Activated CD4-positive, alpha-beta T cell treated with anti-CD3 and anti-CD28 coated beads, Interleukin-2, amount 10 ng/mL, durations not matched to agents 24 days and 14 days (primary cell): Measurements from ENCODE around the gene RNFT1. TPM values are rescaled to one million over a fixed set of nuclear protein-coding genes. Genes with fewer than 3 reads are reported as not detected.
"Not testable (repeated sequence)": the region's sequence is repeated elsewhere in the genome, so short reads cannot be mapped to it uniquely, and the experiment has no call there.

ENCODE experiments used
- DNase-seq: peaks from one replicate; pipeline ENCODE4 v3.0.0; 2022
- H3K27ac Mint-ChIP-seq: one replicate; pipeline ENCODE4 v1.8.0; 2022; ENCODE audit warnings: mild to moderate bottlenecking, mixed read lengths
- H3K27me3 Mint-ChIP-seq: one replicate; pipeline ENCODE4 v1.8.0; 2022; ENCODE audit warnings: mixed read lengths
- H3K36me3 Mint-ChIP-seq: one replicate; pipeline ENCODE4 v1.8.0; 2022; ENCODE audit warnings: low read depth, mild to moderate bottlenecking, mixed read lengths
- H3K4me1 Mint-ChIP-seq: one replicate; pipeline ENCODE4 v1.8.0; 2021; ENCODE audit warnings: mixed read lengths
- H3K4me3 Mint-ChIP-seq: one replicate; pipeline ENCODE4 v1.8.0; 2022; ENCODE audit warnings: mild to moderate bottlenecking, moderate library complexity, mixed read lengths
- H3K9me3 Mint-ChIP-seq: one replicate; pipeline ENCODE4 v1.8.0; 2021; ENCODE audit warnings: mixed read lengths
- intact Hi-C: fragments of 100-400 bp; cut with micrococcal nuclease; formaldehyde crosslinking; loops from one replicate; pipeline ENCODE4 v1.15.1; 2023
- total RNA-seq: library from RNA; stranded (reverse); gene quantifications from 2 replicates; pipeline ENCODE4 v1.2.3, GENCODE V29; 2022

RNFT1 gene
- total RNA-seq, 1 donor from 2014 or later = 34.3 TPM

GRCh38 chr17:59959574-59959973 is 5.0 kb downstream of the RNFT1 start:
- not testable (repeated sequence) for H3K27me3 Mint-ChIP-seq

GRCh38 chr17:59954856-59955255 is 9.7 kb downstream of the RNFT1 start:
- intact Hi-C loops = no loop called here
- no peak for DNase-seq
- Mint-ChIP-seq H3K27ac (no peak overlapping the region), H3K36me3 (peaks cover 59% of the 10 kb centered on the region), H3K27me3 (no peaks in the 10 kb centered on the region), H3K4me3 (no peak overlapping the region), H3K4me1 (peaks cover 10% of the 10 kb centered on the region), H3K9me3 (no peaks in the 10 kb centered on the region)

More at GRCh38 chr17:59959574-59959973, 5.0 kb downstream of the RNFT1 start:
- H3K4me3 Mint-ChIP-seq, intact Hi-C loops, H3K27ac Mint-ChIP-seq, DNase-seq, H3K9me3 Mint-ChIP-seq: not testable (repeated sequence)
- Mint-ChIP-seq H3K4me1 (peaks cover 25% of the 10 kb centered on the region), H3K36me3 (peaks cover 45% of the 10 kb centered on the region)

GRCh38 chr17:59950049-59950448 is 14.5 kb downstream of the RNFT1 start:
- intact Hi-C loops = no loop called here
- Mint-ChIP-seq H3K36me3 (peaks cover 47% of the 10 kb centered on the region), H3K27ac (no peak overlapping the region), H3K27me3 (no peaks in the 10 kb centered on the region), H3K4me3 (no peak overlapping the region), H3K9me3 (no peaks in the 10 kb centered on the region), H3K4me1 (peaks cover 7% of the 10 kb centered on the region)
- DNase-seq = no peak

GRCh38 chr17:59947310-59947709 is 17.2 kb downstream of the RNFT1 start:
- DNase-seq, H3K4me1 Mint-ChIP-seq, H3K9me3 Mint-ChIP-seq, intact Hi-C loops, H3K4me3 Mint-ChIP-seq, H3K27me3 Mint-ChIP-seq: not testable (repeated sequence)
- H3K36me3 Mint-ChIP-seq = peaks cover 52% of the 10 kb centered on the region
- H3K27ac Mint-ChIP-seq = peak overlapping the region; percentile 9

GRCh38 chr17:59946433-59946832 is 18.1 kb downstream of the RNFT1 start:
- H3K27me3 Mint-ChIP-seq, intact Hi-C loops, H3K27ac Mint-ChIP-seq, DNase-seq, H3K4me3 Mint-ChIP-seq, H3K9me3 Mint-ChIP-seq: not testable (repeated sequence)
- peaks cover 13% of the 10 kb centered on the region for H3K4me1 Mint-ChIP-seq
- peaks cover 54% of the 10 kb centered on the region for H3K36me3 Mint-ChIP-seq

GRCh38 chr17:59941131-59941530 is 23.4 kb downstream of the RNFT1 start:
- Mint-ChIP-seq H3K4me1 (peaks cover 32% of the 10 kb centered on the region), H3K27me3 (no peaks in the 10 kb centered on the region), H3K36me3 (peaks cover 66% of the 10 kb centered on the region), H3K4me3 (peak overlapping the region; percentile 35), H3K27ac (peak overlapping the region; percentile 89), H3K9me3 (no peaks in the 10 kb centered on the region)
- DNase-seq = no peak
- intact Hi-C loops = loop anchor here (1.0 kb wide), 1 partner anchor 23 kb away; the partner anchor contains the start of gene RNFT1

- H3K4me1 Mint-ChIP-seq = peaks cover 29% of the 10 kb centered on the region
- peak; percentile 73 for DNase-seq
- H3K9me3 Mint-ChIP-seq, H3K27me3 Mint-ChIP-seq: not testable (repeated sequence)
- peak overlapping the region; percentile 15 for H3K4me3 Mint-ChIP-seq
- intact Hi-C loops = loop anchor here (1.0 kb wide), 1 partner anchor 24 kb away; the partner anchor contains the start of gene RNFT1
- H3K27ac Mint-ChIP-seq = peak overlapping the region; percentile 89
- H3K36me3 Mint-ChIP-seq = peaks cover 66% of the 10 kb centered on the region
Observed at GRCh38 chr17:59940697-59941096, 23.8 kb downstream of the RNFT1 start.

- H3K9me3 Mint-ChIP-seq, H3K4me3 Mint-ChIP-seq, intact Hi-C loops, H3K27me3 Mint-ChIP-seq, DNase-seq, H3K4me1 Mint-ChIP-seq: not testable (repeated sequence)
- Mint-ChIP-seq H3K36me3 (peaks cover 76% of the 10 kb centered on the region), H3K27ac (peak overlapping the region; percentile 26)
Observed at GRCh38 chr17:59933317-59933716, 31.2 kb downstream of the RNFT1 start.

GRCh38 chr17:59930768-59931167 is 33.8 kb downstream of the RNFT1 start:
- H3K9me3 Mint-ChIP-seq, intact Hi-C loops, DNase-seq, H3K27ac Mint-ChIP-seq, H3K27me3 Mint-ChIP-seq, H3K4me1 Mint-ChIP-seq, H3K4me3 Mint-ChIP-seq: not testable (repeated sequence)
- H3K36me3 Mint-ChIP-seq = peaks cover 68% of the 10 kb centered on the region

- H3K27ac Mint-ChIP-seq, H3K9me3 Mint-ChIP-seq, DNase-seq, intact Hi-C loops, H3K4me3 Mint-ChIP-seq, H3K4me1 Mint-ChIP-seq, H3K27me3 Mint-ChIP-seq: not testable (repeated sequence)
- peaks cover 70% of the 10 kb centered on the region for H3K36me3 Mint-ChIP-seq
Observed at GRCh38 chr17:59930121-59930520, 34.4 kb downstream of the RNFT1 start.

GRCh38 chr17:59920637-59921036 is 43.9 kb downstream of the RNFT1 start:
- H3K9me3 Mint-ChIP-seq, H3K27ac Mint-ChIP-seq, H3K4me3 Mint-ChIP-seq, intact Hi-C loops, DNase-seq, H3K27me3 Mint-ChIP-seq, H3K4me1 Mint-ChIP-seq: not testable (repeated sequence)
- peaks cover 45% of the 10 kb centered on the region for H3K36me3 Mint-ChIP-seq

- intact Hi-C loops = no loop called here
- Mint-ChIP-seq H3K9me3 (no peaks in the 10 kb centered on the region), H3K36me3 (peaks cover 43% of the 10 kb centered on the region), H3K4me1 (no peaks in the 10 kb centered on the region), H3K27me3 (no peaks in the 10 kb centered on the region), H3K4me3 (no peak overlapping the region), H3K27ac (no peak overlapping the region)
- DNase-seq = no peak
Observed at GRCh38 chr17:59916446-59916845, 48.1 kb downstream of the RNFT1 start.

- peaks cover 38% of the 10 kb centered on the region for H3K36me3 Mint-ChIP-seq
- H3K4me1 Mint-ChIP-seq = peaks cover 2% of the 10 kb centered on the region
Observed at GRCh38 chr17:59914274-59914854, 50.2 kb downstream of the RNFT1 start.

GRCh38 chr17:59907467-59907866 is 57.1 kb downstream of the RNFT1 start:
- no peaks in the 10 kb centered on the region for H3K9me3 Mint-ChIP-seq
- DNase-seq = no peak
- peaks cover 17% of the 10 kb centered on the region for H3K4me1 Mint-ChIP-seq
- intact Hi-C loops = no loop called here
- peaks cover 21% of the 10 kb centered on the region for H3K36me3 Mint-ChIP-seq
- no peaks in the 10 kb centered on the region for H3K27me3 Mint-ChIP-seq
- no peak overlapping the region for H3K4me3 Mint-ChIP-seq
- no peak overlapping the region for H3K27ac Mint-ChIP-seq

More at GRCh38 chr17:59914274-59914854, 50.2 kb downstream of the RNFT1 start:
- H3K4me3 Mint-ChIP-seq = no peak overlapping the region
- DNase-seq = peak; percentile 68
- intact Hi-C loops = loop anchor here (5.0 kb wide), 1 partner anchor 123 kb away; no protein-coding TSS in a partner anchor
- no peaks in the 10 kb centered on the region for H3K27me3 Mint-ChIP-seq
- H3K9me3 Mint-ChIP-seq = no peaks in the 10 kb centered on the region
- H3K27ac Mint-ChIP-seq = no peak overlapping the region

GRCh38 chr17:59903455-59903854 is 61.1 kb downstream of the RNFT1 start:
- no peak for DNase-seq
- no peaks in the 10 kb centered on the region for H3K27me3 Mint-ChIP-seq
- intact Hi-C loops = no loop called here
- H3K4me3 Mint-ChIP-seq = no peak overlapping the region
- H3K36me3 Mint-ChIP-seq = peaks cover 15% of the 10 kb centered on the region
- H3K9me3 Mint-ChIP-seq = no peaks in the 10 kb centered on the region
- peaks cover 19% of the 10 kb centered on the region for H3K4me1 Mint-ChIP-seq
- H3K27ac Mint-ChIP-seq = peak overlapping the region; percentile 64
